ENCODE data around the gene DPP6. TPM values are rescaled to one million over a fixed set of nuclear protein-coding genes. Genes with fewer than 3 reads are reported as not detected.

DPP6 gene
- polyA plus RNA-seq, 1 donor (not counting 4 experiments of a cell fraction or from before 2014, with no cell fraction given) = not detected

GRCh38 chr7:154350892-154351291 is 298.7 kb downstream of the DPP6 start:
- Histone ChIP-seq H2AFZ (ENCODE audit: control insufficient read depth, low read length) (no peak overlapping the region), H3K9me3 (ENCODE audit: control insufficient read depth, low read depth, low read length) (peaks cover 6% of the 10 kb centered on the region), H3K27ac (ENCODE audit: control insufficient read depth, insufficient read depth, low read length) (no peak overlapping the region), H3K36me3 (ENCODE audit: control insufficient read depth in 2 of 2, extremely low read depth in 1 of 2, insufficient read depth in 2 of 2, low read length in 2 of 2) (no peaks in the 10 kb centered on the region), H3K4me3 (ENCODE audit: control insufficient read depth in 2 of 3, extremely low read depth in 1 of 3, insufficient read depth in 2 of 3, low read depth in 1 of 3, low read length in 3 of 3) (no peak overlapping the region), H3K9ac (ENCODE audit: control insufficient read depth, extremely low read depth, insufficient read depth, low read length) (no peak overlapping the region), H3K4me2 (ENCODE audit: control insufficient read depth, extremely low read depth, insufficient read depth, low read depth, low read length) (no peak overlapping the region), H4K20me1 (ENCODE audit: control insufficient read depth, extremely low read depth, insufficient read depth, low read length) (no peaks in the 10 kb centered on the region), H3K9me1 (ENCODE audit: control insufficient read depth, extremely low read depth, insufficient read depth, low read length) (no peaks in the 10 kb centered on the region), H3K27me3 (ENCODE audit: control insufficient read depth, extremely low read depth, insufficient read depth, low read length) (no peaks in the 10 kb centered on the region), H3K79me2 (ENCODE audit: control insufficient read depth, insufficient read depth, low read length) (no peaks in the 10 kb centered on the region), H3K4me1 (ENCODE audit: control insufficient read depth, extremely low read depth, insufficient read depth, low read length) (no peaks in the 10 kb centered on the region)
- no peak for DNase-seq (ENCODE audit: low read depth, low spot score)
- dilution Hi-C loops (cut with MboI; ENCODE audit: extremely low pct_ligation_motif_present, low sequenced_read_pairs) = no loop called here
- no peak for FAIRE-seq
- TF ChIP-seq CTCF (optimal IDR thresholded peaks at IDR 0.05 in 1 of 3, IDR thresholded peaks at IDR 0.05 in 1 of 3, conservative IDR thresholded peaks at IDR 0.05 in 1 of 3; ENCODE audit: extremely low read depth in 1 of 3, insufficient read depth in 2 of 3, low read length in 3 of 3) = no peak
- TF ChIP-seq EZH2 (IDR thresholded peaks at IDR 0.05; ENCODE audit: low read length) = no peak

GRCh38 chr7:154353355-154353767 is 301.2 kb downstream of the DPP6 start:
- peaks cover 6% of the 10 kb centered on the region for H3K9me3 ChIP-seq (ENCODE audit: control insufficient read depth, low read depth, low read length)
- no peak for FAIRE-seq
- TF ChIP-seq CTCF (optimal IDR thresholded peaks at IDR 0.05 in 1 of 3, IDR thresholded peaks at IDR 0.05 in 1 of 3, conservative IDR thresholded peaks at IDR 0.05 in 1 of 3; ENCODE audit: extremely low read depth in 1 of 3, insufficient read depth in 2 of 3, low read length in 3 of 3) = no peak
- TF ChIP-seq EZH2 (IDR thresholded peaks at IDR 0.05; ENCODE audit: low read length) = no peak
- H3K36me3 ChIP-seq (ENCODE audit: control insufficient read depth in 2 of 2, extremely low read depth in 1 of 2, insufficient read depth in 2 of 2, low read length in 2 of 2) = no peaks in the 10 kb centered on the region
- no peaks in the 10 kb centered on the region for H4K20me1 ChIP-seq (ENCODE audit: control insufficient read depth, extremely low read depth, insufficient read depth, low read length)
- H3K9ac ChIP-seq (ENCODE audit: control insufficient read depth, extremely low read depth, insufficient read depth, low read length) = no peak overlapping the region
- H3K79me2 ChIP-seq (ENCODE audit: control insufficient read depth, insufficient read depth, low read length) = no peaks in the 10 kb centered on the region
- no peaks in the 10 kb centered on the region for H3K9me1 ChIP-seq (ENCODE audit: control insufficient read depth, extremely low read depth, insufficient read depth, low read length)
- DNase-seq (ENCODE audit: low read depth, low spot score) = no peak
- dilution Hi-C loops (cut with MboI; ENCODE audit: extremely low pct_ligation_motif_present, low sequenced_read_pairs) = no loop called here
- no peaks in the 10 kb centered on the region for H3K27me3 ChIP-seq (ENCODE audit: control insufficient read depth, extremely low read depth, insufficient read depth, low read length)
- H3K4me1 ChIP-seq (ENCODE audit: control insufficient read depth, extremely low read depth, insufficient read depth, low read length) = no peaks in the 10 kb centered on the region
- H3K4me2 ChIP-seq (ENCODE audit: control insufficient read depth, extremely low read depth, insufficient read depth, low read depth, low read length) = no peak overlapping the region
- no peak overlapping the region for H3K27ac ChIP-seq (ENCODE audit: control insufficient read depth, insufficient read depth, low read length)
- no peak overlapping the region for H3K4me3 ChIP-seq (ENCODE audit: control insufficient read depth in 2 of 3, extremely low read depth in 1 of 3, insufficient read depth in 2 of 3, low read depth in 1 of 3, low read length in 3 of 3)
- no peak overlapping the region for H2AFZ ChIP-seq (ENCODE audit: control insufficient read depth, low read length)

All from keratinocyte (primary cell).